MM.1S (cell line): ENCODE data around the gene ETV6.

Source experiments
- DNase-seq: peaks from one replicate; pipeline ENCODE4 v3.0.0-alpha.2; 2015
- H2AFZ ChIP-seq: fragments of 300-600 bp; sonication (generic); 2 replicates; pipeline ENCODE4 v1.6.0; 2016; ENCODE audit warnings: antibody characterized with exemption, low read length
- H3F3A ChIP-seq: fragments of 300-600 bp; sonication (generic); 2 replicates; pipeline ENCODE4 v1.6.1; 2016; ENCODE audit warnings: mild to moderate bottlenecking, antibody characterized with exemption, low read length, moderate library complexity, mixed read lengths; ENCODE audit not compliant: insufficient read depth
- H3K27ac ChIP-seq: fragments of 300-600 bp; sonication (generic); 2 replicates; pipeline ENCODE4 v1.5.1; 2016; ENCODE audit warnings: mild to moderate bottlenecking, low read length
- H3K27me3 ChIP-seq: fragments of 300-600 bp; sonication (generic); replicated peaks from 2 replicates; pipeline ENCODE4 v1.6.0; 2016; ENCODE audit warnings: low read length; ENCODE audit not compliant: insufficient read depth
- H3K36me3 ChIP-seq: fragments of 300-600 bp; sonication (generic); replicated peaks from 2 replicates; pipeline ENCODE4 v1.6.1; 2016; ENCODE audit warnings: mild to moderate bottlenecking, low read length, mixed read lengths; ENCODE audit not compliant: insufficient read depth
- H3K4me1 ChIP-seq: fragments of 300-600 bp; sonication (generic); 2 replicates; pipeline ENCODE4 v1.6.1; 2016; ENCODE audit warnings: low read length, mixed read lengths
- H3K4me2 ChIP-seq: fragments of 300-600 bp; sonication (generic); 2 replicates; pipeline ENCODE4 v1.6.0; 2016; ENCODE audit warnings: low read depth, low read length
- H3K4me3 ChIP-seq: fragments of 300-600 bp; sonication (generic); 2 replicates; pipeline ENCODE4 v1.5.1; 2016; ENCODE audit warnings: low read length, mixed read lengths
- H3K79me2 ChIP-seq: fragments of 300-600 bp; sonication (generic); 2 replicates; pipeline ENCODE4 v1.6.1; 2016; ENCODE audit warnings: mixed run types, low read length, mixed read lengths
- H3K9ac ChIP-seq: fragments of 300-600 bp; sonication (generic); 2 replicates; pipeline ENCODE4 v1.6.1; 2016; ENCODE audit warnings: low read length, mixed read lengths
- H3K9me2 ChIP-seq: fragments of 300-600 bp; sonication (generic); replicated peaks from 2 replicates; pipeline ENCODE4 v1.6.1; 2016; ENCODE audit warnings: mild to moderate bottlenecking, low read length, mixed read lengths; ENCODE audit not compliant: insufficient read depth
- H3K9me3 ChIP-seq: fragments of 300-600 bp; sonication (generic); replicated peaks from 2 replicates; pipeline ENCODE4 v1.6.1; 2016; ENCODE audit warnings: mild to moderate bottlenecking, low read length, mixed read lengths; ENCODE audit not compliant: insufficient read depth
- H4K20me1 ChIP-seq: fragments of 300-600 bp; sonication (generic); 2 replicates; pipeline ENCODE4 v1.6.1; 2016; ENCODE audit warnings: mild to moderate bottlenecking, low read length, moderate library complexity, mixed read lengths; ENCODE audit not compliant: insufficient read depth
- CTCF ChIP-seq: fragments of 300-600 bp; sonication (generic); IDR thresholded peaks from 2 replicates; pipeline ENCODE4 v1.5.1; 2016; ENCODE audit warnings: antibody characterized with exemption, low read length, mixed read lengths
- EZH2 ChIP-seq: fragments of 300-600 bp; sonication (generic); optimal IDR thresholded peaks from 2 replicates; pipeline ENCODE3; 2017; ENCODE audit warnings: low read depth, mild to moderate bottlenecking, antibody characterized with exemption, low read length, mixed read lengths
- EZH2phosphoT487 ChIP-seq: fragments of 300-600 bp; sonication (generic); IDR thresholded peaks from 2 replicates; pipeline ENCODE4 v1.6.1; 2018; ENCODE audit warnings: antibody characterized with exemption, low read length

Gene ETV6

GRCh38 chr12:11717519-11717961 lies 68.1 kb downstream of the ETV6 start:
- Histone ChIP-seq H2AFZ (no peak overlapping the region), H3K4me2 (no peak overlapping the region), H3K9me2 (no peaks in the 10 kb centered on the region), H3K27ac (no peak overlapping the region), H3K36me3 (no peaks in the 10 kb centered on the region), H3K4me3 (no peak overlapping the region), H3F3A (no peaks in the 10 kb centered on the region), H4K20me1 (no peaks in the 10 kb centered on the region), H3K4me1 (no peaks in the 10 kb centered on the region), H3K27me3 (no peaks in the 10 kb centered on the region), H3K9me3 (no peaks in the 10 kb centered on the region), H3K79me2 (0 out of 2 replicates have a peak, but pooled peaks cover under 1% of the 10 kb centered on the region), H3K9ac (no peak overlapping the region)
- no peak for DNase-seq
- TF ChIP-seq CTCF (no peak), EZH2 (no peak), EZH2phosphoT487 (no peak)

GRCh38 chr12:11718105-11718504 lies 68.6 kb downstream of the ETV6 start:
- Histone ChIP-seq H3K27ac (no peak overlapping the region), H4K20me1 (no peaks in the 10 kb centered on the region), H3K27me3 (no peaks in the 10 kb centered on the region), H3K9ac (no peak overlapping the region), H2AFZ (no peak overlapping the region), H3F3A (no peaks in the 10 kb centered on the region), H3K9me2 (no peaks in the 10 kb centered on the region), H3K4me1 (no peaks in the 10 kb centered on the region), H3K4me3 (no peak overlapping the region), H3K9me3 (no peaks in the 10 kb centered on the region), H3K79me2 (0 out of 2 replicates have a peak, but pooled peaks cover 4% of the 10 kb centered on the region), H3K4me2 (no peak overlapping the region), H3K36me3 (no peaks in the 10 kb centered on the region)
- DNase-seq, result no peak
- no peak for TF ChIP-seq CTCF
- no peak for TF ChIP-seq EZH2phosphoT487
- no peak for TF ChIP-seq EZH2

- Histone ChIP-seq H3K9me3 (no peaks in the 10 kb centered on the region), H3K4me2 (no peak overlapping the region), H3K4me3 (no peak overlapping the region), H3K9me2 (no peaks in the 10 kb centered on the region), H3K4me1 (no peaks in the 10 kb centered on the region), H3K36me3 (no peaks in the 10 kb centered on the region), H3K27me3 (no peaks in the 10 kb centered on the region), H3K79me2 (peaks cover 8% of the 10 kb centered on the region; the same call in 1 of the 2 replicates), H3K9ac (no peak overlapping the region), H2AFZ (no peak overlapping the region), H4K20me1 (no peaks in the 10 kb centered on the region), H3F3A (no peaks in the 10 kb centered on the region), H3K27ac (no peak overlapping the region)
- DNase-seq, result no peak
- TF ChIP-seq EZH2phosphoT487, result no peak
- TF ChIP-seq EZH2, result no peak
- TF ChIP-seq CTCF, result no peak
Measured at GRCh38 chr12:11718768-11719253, 69.3 kb downstream of the ETV6 start.
